T-helper 22 cell (primary cell): ENCODE measurements around the gene SLC22A23.

Experiments used
- DNase-seq: peaks from one replicate; pipeline ENCODE4 v3.0.0-alpha.2; 2020; ENCODE audit warnings: low read depth

The SLC22A23 gene

DNA sequence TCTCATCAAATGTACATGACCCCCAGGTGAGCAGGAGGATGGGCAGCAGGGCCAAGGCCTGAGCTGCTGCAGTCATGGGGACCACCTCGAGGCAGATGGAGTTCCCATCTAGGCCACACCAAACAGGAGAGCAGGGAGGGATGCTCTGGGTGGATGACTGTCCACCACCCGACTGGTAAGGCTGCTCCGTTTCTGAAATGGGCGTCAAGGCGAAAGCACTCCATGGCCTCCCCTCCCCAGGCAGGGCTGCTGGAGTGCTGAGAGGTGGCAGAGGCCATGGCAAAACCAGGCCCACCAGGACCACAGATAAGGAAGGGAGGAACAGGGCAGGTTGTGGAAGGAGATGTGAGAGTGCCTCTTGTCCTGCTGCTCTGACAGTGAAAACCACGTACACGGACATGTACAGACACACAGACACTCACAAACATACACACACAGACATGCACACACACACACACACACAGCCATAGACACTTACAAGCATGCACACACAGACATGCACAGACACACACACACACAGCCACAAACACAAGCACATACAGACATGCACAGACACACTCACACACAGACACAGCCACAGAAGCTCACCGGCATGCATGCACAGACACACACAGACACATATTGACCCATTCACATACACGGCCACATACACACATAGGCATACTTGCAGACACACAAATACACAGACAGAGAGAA lies 104.9 kb downstream of the SLC22A23 start:
- no peak for DNase-seq

DNA sequence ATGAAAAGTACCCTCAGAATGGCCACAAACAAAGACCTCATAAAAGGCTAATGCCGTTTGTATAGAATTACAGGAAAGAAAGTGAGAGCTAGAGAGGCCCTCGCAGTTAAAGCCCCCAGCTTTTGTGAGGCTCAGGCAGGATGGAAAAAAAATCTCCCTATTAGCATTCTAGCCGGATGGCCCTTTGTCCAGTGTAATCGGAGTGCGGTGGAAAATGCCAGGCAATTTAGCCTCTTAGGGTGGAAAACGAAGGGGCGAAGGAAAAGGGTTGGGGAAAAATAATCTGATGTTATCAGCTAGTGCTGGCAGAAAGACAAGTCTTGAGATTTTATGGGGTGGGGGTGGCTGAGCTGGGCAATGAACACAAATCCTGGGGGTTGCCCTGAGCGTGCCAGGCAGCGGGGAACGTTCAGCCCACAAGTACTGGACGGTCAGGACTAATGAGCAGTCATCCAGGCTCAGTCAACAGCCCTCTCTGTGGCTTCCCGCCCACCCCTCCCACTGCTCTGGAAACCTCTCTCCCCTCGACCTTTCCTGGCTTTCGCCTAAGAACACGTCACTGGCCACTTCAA lies 105.7 kb downstream of the SLC22A23 start:
- no peak for DNase-seq

DNA sequence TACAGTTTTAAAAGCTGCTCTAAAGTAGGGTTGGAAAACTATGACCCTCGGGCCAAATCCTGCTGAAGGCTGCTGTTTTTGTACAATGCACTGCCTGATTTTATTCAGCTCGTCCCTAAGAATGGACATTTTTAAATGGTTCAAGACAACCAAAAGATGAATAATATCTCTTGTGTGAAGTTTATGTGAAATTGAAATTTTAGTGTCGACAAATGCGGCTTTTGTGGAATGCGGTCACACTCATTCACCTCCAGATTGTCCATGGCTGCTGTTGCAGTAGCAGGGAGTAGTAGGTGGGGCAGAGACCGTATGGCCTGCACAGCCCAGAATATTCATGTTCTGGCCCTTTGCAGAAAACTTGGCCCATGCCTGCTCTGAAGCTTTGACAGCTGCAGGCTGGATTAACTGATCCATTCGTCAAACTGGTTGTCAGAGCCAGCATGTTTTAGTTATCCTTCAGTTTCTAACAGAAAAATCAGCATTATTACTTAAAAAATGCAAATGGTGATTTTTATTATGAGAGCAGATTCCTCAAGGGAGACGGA lies 106.5 kb downstream of the SLC22A23 start:
- DNase-seq, result no peak

DNA sequence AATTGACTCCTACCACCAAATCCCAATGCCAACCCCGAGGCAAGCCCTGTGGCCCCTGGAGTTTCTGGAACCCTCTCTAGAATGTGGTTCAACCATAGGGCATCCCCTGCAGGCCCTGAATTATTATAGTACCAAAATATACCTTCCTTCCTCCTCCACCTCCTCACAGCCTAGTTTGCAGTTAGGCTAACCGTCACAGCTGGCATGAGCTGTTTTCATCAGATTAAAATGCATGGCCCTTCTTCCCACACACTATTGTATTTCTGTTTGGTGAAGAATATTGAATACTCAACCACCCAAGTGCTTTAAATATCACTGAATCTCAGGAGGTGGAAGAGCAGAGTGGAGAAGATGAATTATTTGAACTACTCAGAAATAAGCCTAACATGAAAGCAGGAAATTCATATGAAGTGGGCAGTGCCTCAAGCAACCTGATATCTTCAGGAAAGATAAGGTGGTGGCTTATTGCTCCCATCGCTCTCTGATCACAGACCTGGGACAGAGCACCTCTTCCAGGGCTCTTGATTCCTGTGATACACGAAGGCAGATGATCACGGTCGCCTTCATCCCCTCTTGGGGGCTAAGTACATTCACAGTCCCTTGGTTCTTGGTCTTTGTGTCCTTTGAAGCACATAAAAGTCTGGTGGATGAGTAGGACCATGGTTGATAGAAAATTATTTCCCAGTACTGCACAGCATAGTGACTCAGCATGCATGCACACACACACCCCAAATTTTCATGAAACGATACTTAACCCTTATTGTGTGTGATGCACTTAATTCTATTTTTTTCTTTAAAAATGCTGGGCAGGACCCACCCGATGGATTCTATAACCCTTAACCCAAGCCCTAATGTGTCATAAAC lies 107.2 kb downstream of the SLC22A23 start:
- DNase-seq, result no peak

DNA sequence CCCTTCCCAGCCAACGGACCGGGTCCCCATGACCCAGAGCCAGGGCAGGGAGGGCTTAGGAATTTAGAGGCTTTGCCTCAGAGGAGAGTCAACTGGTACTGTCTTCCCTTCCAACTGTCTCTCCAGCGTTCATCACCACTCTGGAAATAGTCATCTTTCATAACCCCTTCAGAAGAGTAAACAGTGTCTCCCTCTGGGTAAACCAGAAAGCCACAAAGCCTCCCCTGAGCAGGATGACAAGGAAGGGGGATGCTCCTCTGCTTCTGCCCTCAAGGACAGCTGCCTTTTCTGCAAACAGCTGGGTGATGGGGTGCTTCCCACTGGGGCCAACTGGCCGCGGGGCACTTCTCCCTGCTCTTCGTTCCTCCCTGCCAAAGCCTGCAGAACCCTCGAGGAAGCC lies 108.0 kb downstream of the SLC22A23 start:
- DNase-seq, result no peak

DNA sequence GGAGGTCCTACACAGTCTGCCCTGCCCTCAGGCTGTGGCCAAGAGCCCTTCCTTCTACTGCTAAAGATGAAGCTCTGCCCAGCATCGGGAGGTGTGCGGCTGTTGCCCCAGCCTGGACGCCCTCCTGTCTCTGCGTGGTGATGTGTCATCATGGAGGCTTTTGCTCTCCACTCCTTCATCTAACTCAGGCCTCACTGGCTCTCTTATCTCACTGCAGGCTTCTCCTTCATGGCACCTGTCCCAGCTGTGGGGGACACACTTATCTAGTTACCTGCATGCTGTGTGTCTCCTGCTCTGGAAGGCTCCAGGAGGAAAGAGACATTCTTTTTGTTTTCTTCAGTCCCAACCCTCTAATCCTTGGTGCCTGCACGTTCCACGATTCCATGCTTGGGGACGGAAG lies 109.0 kb downstream of the SLC22A23 start:
- no peak for DNase-seq

DNA sequence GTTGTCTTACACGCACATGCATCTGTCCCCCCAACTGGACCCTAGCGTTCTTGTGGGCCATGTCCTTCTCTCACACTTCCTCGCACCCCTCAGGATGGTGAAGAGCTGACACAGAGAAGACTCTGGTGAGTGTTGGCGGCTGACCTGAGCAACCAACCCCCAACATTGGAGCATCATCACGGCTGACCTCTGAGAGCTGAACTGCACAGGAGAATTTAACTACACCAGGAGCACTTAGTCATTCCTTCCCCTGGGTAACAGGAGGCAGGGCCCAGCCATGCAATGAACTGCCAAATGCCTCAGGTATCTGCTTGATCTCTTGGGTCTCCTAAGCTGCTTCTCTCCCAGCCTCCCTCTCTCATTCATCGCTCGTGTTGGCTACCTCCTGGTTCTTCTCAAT lies 109.6 kb downstream of the SLC22A23 start:
- no peak for DNase-seq

DNA sequence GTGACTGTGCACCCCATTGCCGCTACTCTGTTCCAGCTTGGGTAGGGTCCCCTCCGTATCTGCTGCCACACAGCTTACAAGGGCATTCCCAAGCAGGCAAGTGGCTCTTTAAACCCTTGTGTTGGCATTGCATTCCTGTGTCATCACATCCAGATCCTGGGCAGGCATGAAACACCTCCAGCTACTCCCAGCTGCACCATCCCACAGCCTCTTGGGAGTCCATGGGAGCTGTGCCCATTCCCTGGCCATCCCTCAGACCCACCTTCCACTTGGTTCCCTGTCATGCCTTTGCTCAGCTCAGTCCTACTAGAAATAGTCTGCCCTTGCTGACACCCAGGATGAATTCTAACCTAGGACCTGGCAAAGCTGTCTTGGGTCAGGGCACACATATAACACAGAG lies 110.4 kb downstream of the SLC22A23 start:
- no peak for DNase-seq

DNA sequence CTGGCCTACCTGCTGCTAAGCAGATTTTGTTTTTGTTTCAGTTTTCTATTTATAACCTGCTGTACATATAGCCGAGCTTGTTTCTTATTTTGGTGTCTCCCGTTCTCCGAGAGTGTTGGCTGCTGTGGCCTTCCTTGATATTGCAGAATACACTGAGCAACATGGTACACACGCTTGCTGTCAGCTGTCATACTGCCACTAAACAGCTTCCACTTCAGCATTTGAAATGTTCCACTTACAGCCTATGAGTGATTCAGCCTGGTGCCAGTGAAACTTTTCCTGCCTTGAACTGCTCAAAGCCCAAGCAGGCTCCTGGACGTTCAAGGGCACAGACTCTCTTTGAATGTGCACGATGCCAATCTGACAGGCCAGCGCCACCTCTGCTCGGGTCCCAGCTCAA lies 111.0 kb downstream of the SLC22A23 start:
- no peak for DNase-seq

DNA sequence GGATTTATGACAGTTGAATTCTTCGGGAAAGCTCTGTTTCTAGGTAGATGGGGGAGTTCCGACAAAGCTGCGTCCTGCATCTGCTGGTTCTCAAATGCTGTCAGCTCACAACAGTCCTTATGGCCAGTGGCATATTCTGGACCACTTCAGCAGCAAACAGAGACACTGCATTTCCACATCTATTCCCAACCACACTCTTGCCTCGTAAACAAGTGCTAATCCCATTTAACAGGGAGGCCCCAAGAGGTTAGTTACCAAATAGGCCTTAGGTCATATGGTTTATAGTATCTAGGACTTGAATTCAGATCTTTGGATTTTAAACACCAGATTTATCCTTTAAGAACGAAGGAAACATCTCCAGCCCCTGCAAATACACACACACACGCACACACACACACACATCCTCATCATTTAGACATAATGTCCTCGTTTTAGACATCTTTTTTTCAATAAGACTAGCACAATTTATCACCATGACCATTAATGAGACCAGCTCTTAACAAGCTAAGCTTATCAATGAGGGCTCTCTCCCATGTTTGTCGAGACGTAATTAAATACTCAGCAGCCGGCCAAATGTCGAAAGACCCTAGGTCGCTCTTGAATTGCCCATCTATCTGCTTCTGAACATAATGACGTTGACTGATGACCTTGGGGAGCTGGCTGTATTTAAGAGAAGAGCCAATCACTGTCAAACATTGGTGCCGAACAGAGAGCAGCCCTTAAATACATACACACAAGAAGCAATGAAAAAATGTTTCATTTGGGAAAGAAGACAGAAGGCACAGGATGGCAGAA lies 113.6 kb downstream of the SLC22A23 start:
- DNase-seq, result no peak

DNA sequence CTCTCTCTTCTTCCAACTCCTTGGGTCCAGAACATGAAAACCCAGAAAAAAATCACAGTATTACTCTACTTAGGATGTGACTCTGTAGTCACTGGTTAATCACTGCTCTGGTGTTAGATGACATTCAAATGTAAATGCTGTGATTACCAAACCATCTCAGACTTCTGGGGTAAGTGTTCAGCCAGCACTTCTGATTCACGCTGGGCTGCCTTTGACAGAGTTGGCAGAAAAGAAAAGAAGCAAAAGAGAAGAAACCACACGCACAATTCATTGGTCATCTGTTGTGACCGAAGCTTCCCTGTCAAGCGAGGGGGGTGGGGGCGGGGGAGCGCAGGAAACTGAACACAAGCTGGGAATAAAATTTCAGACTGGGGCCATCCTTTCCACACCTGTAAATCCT lies 115.4 kb downstream of the SLC22A23 start:
- DNase-seq, result no peak

DNA sequence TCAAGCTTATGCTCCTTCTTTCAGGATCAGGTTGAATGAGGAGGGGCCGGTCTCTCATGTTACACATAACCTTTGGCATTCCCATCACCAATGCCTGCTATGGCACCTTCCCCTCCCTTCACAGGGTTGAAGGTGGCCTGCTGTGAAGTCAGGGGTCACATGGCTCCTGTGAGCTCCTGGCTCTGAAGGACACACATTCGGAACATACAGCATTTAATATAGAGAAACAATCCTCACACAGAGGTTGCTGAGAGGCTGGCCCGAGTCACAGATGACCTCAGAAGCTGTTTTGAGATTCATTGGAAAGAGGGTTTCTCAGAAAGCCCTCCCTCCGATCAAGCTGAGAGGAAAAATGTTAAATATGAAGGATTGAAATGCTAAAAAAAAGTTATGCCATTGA lies 116.0 kb downstream of the SLC22A23 start:
- no peak for DNase-seq

DNA sequence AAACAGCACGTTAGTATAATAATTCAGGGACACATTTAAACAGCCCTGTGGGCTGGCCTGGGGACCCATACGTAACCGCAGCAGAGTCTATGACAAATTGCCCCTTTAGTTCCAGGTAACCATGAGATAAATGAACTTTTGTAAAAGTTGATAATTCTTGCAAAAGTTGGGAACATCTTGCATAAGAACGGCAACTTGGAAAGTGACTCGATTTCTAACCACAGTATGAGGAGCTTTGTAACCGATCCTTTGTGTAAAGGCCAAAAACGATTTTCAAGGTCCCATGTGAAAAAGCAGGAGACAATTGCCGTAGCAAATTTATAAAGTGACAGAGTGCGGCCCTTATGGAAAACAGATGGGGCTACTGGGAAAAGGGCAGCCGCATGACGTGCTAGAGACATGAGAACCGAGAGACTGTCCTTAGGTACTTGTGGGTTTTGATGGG lies 116.5 kb downstream of the SLC22A23 start:
- no peak for DNase-seq

DNA sequence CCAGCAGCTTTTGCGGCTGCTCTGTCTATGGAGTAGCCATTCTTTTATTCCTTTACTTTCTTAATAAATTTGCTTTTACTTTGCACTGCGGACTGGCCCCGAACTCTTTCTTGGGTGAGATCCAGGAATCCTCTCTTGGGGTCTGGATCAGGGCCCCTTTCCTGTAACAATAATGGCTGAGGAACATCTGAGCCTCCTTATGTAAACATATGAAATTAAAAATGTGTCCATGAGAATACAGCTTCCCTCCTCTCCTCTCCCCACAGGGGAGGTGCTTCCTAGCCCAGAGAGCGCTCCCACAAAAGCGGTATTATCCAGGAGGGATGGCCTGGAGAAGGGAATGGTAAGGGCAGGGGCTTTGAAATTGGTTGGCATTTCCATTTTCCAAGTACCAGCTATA lies 117.0 kb downstream of the SLC22A23 start:
- DNase-seq, result no peak

DNA sequence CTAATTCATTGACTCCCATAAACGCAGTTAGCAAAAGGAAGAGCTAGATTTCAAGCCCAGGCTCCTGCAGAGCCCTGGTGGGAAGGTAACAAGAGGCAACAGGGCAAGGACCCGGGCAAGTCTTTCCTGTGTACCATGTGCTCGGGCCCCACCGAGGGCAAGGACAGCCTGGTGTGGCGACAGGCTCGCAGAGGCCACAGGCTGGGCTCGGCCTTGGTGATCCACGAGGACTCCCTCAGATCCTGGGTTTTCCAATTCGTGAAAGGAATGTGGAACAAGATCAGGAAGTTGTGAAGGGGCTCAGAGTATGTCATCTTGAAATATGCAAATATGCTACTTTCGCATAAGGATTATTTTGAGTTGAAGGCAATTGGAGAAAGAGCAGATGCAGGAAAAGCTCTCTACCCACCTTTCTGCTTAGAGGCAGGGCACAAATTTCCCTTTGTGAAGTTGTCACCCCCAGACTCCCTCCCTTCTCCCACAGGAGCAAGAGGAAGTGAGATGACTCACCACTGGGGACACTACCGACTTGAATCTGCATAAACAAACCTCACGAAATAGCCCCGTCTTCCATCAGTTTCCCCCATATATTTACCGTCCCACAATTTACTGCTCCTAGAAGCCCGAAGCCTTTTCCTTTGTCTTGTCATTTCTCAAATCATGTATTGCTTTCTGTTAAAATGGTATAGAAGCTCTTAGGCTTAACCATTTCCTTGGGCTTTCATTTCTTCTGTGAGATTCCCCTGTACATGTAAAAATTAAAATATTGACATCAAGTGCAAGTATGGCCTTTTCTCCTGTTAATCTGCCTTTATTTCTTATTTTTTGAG lies 119.1 kb downstream of the SLC22A23 start:
- DNase-seq, result no peak

DNA sequence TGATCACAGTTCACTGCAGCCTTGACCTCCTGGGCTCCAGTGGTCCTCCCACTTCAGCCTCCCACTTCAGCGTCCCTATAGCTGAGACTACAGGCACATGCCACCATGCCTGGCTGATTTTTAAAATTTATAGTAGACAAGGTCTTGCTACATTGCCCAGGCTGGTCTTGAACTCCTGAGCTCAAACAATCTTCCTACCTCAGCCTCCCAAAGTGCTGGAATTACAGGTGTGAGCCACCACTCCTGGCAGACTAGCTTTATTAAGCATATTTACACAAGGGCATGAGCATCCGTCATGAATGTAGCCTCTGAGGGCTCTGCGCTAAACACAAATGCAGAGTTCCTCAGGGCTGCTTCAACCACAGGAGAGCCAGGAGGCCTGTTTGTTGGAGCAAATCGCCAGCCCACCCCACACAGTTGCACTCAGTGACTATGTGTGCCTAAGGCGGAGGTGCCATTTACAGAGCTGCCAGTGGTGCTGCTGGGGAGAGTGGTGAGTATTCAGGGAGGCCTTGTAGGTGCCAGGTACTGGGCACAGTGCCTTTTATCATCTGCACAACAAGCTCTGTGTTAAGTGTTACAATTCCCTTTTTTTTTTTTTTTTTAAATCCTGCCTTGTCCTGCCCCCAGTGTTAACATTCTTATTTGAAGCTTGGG lies 119.9 kb downstream of the SLC22A23 start:
- no peak for DNase-seq

DNA sequence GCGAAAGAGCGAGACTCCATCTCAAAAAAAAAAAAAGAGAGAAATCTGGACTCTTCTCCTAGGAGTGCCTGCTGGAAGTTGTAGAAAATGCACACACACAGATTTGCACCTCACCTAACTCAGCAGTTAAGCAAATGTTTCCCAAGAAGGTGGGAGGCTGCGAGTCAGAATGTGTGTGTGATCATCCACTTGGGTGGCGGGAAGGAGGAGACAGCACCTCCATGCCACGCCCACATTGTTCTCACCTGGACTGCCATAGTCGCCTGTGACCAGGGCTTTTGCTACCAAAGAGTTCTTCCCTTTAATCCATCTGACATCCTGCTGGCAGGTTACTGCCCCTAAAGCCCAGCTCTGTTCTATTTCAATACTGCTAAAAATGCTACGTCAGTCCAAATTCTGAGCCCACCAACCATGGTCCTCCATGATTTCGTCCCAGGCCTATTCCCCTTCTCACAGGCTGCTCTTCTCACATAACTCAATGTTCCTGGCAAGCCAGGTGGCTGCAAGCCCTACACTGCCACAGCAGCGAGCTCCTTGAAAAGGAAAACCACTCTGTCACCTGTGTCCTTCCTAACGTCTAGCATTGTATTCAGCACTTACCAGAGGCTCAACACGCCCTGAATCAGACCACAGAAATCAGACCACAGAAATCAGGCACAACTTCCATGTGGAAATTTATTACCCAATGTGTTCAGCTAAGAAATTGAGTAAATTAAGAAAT lies 120.6 kb downstream of the SLC22A23 start:
- DNase-seq, result no peak

DNA sequence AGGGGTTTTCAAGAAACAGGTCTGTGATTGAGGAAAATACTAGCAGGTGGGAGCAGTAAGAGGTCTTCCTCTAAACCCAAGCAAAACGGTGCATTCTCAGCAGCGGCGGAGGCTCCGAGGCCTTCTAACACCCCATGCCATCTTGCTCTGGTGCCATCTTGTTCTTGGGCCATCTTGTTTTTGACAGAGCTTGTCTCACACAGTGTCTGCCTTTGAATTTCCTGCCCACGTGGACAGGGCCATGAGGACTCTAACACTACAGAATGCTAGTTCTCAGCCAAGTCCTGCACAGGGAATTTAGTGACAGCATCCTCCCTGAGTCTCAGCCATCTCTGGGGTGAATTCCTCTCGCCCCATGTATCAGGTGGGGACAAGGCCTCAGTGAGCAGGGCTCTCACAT lies 121.7 kb downstream of the SLC22A23 start:
- no peak for DNase-seq

DNA sequence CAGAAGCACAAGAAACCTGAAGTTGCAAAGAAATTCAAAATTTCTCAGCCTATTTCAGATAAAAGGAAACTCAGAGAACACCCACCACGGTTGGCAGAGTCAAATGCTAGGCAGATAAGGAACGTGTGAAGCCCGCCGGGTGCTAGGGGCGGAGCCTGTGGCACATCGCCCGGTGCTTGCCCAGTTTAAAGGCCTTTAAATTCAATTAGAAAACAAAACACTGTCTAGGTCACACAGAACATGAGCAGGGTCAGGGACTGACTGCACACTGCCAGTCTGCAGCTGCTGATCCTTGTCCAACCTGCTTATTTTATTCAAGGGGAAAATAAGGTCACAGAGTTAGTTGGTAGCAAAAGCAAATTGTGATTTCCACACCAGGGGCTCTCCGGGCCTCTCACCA lies 122.3 kb downstream of the SLC22A23 start:
- DNase-seq, result no peak

DNA sequence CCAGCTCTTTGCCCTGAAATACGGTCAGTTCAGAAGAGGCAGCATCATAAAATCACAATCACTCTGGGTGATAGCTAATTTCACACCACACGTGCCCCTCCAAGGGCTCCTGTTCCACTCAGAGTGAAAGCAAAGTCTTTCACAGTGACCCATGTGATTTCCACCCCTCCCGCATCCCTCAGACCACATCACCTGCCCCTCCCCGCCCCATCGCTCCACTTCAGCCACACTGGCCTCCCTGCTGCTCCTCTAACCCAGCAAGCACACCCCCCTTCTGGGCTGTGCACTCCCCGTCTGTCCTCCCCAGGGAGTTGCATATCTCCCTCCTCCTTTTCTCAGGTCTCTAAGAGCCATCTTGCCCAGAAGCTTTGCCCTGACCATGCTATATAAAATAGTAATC lies 123.6 kb downstream of the SLC22A23 start:
- no peak for DNase-seq
